DMS 273 (cell line): ENCODE results near the gene ELAVL4.
"Not testable (repeated sequence)": the region's sequence is repeated elsewhere in the genome, so short reads cannot be mapped to it uniquely, and the experiment has no call there.

Source experiments
- DNase-seq: peaks from one replicate; lab custom pipeline; 2025; ENCODE audit not compliant: unreplicated experiment; lab: John Stamatoyannopoulos, UW

ELAVL4 gene

DNA sequence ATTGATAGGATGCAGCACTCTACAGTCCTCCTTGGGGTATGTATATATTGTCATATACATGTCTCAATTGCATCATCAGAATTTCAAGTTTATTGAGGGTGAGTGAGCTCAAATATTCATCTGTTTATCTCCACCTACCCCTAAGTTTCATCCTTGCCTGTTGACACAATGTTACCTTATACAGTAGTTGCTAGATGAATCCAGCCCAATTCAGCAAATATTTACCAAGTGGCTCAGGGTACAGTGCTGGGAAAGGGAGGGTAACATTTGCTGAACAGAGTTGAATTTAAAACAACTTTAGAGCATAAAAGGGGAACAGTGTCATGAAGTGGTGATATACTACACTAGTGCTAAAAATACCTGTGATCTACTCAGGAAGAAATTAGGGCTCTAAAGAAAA is 14.4 kb downstream of the ELAVL4 start:
- no peak for DNase-seq

GRCh38 chr1:50126927-50127715 is 18.4 kb downstream of the ELAVL4 start:
- no peak for DNase-seq

DNA sequence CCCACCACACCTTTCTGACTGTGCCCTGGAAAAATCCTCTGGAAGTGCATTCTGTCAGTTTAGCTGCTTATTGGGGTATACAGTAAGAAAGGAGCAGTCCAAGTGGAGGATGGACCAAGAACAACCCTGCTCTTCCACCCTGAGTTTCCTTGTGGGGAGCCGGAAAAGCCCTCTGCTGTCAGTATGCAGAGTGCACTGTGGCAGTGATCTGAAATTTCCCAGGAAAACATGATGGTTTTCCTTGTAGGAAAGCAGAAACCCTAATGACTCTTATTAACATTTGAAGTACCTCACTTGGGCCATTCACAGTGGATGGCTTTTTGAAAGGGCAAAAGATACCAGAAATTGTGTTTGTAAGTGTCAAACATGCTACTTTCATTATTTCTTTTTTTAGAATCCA is 20.5 kb downstream of the ELAVL4 start:
- DNase-seq: no peak

GRCh38 chr1:50132347-50132894 is 23.7 kb downstream of the ELAVL4 start:
- no peak for DNase-seq

GRCh38 chr1:50135716-50136115 is 27.0 kb downstream of the ELAVL4 start:
- DNase-seq: no peak

DNA sequence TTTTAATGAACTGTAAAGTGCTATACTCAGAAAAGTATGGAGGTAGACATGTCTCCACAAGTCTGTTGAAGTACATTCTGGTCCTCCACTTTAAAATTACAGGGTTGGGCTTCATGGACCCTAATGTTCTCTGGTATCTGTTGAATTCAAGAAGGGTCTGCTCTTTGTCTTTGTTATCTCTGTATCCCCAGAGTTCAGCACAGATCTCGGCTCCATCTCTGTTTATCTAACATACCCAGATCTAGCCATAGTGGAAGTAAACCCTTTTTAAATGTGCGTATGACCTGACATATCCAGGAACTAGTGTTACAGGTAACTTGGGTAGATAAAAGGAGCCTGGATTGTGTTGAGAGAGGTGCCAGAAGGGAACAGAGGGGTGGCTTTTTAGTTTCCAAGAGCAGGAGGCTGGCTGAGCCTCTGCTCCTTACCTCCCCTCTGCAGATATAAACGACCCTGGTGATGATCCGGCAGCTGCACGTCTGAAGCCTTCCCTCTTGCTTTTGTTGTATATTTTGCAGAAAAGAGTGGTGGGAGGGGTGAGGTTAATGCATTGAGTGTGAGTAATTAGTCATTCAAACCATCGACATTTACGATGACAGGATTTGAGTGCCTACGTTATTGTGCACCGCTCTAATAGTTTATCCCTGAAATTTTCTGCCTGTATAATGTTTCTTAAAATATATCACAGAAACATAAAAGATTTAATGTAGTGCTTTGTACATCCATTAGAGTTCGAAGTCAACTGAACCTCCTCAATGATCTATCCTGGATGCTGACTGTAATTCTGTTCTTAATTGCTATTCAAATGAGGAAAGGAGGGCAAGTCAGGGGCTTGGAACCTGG is 30.8 kb downstream of the ELAVL4 start:
- peak; percentile 64 for DNase-seq

DNA sequence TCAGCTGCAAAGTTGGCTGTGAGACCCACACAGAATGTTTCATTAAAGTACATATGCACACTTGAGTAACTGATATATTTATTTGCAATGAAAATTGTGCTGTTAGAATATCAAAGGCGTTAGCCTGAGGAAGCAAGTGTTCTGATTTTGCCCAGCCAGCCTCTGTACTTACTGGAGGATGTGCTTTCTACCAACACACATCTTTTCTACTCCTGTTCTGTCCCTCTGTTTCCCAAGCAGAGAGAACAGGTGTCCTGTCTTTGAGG is 31.4 kb downstream of the ELAVL4 start:
- no peak for DNase-seq

GRCh38 chr1:50147191-50147850 is 38.6 kb downstream of the ELAVL4 start:
- no peak for DNase-seq

DNA sequence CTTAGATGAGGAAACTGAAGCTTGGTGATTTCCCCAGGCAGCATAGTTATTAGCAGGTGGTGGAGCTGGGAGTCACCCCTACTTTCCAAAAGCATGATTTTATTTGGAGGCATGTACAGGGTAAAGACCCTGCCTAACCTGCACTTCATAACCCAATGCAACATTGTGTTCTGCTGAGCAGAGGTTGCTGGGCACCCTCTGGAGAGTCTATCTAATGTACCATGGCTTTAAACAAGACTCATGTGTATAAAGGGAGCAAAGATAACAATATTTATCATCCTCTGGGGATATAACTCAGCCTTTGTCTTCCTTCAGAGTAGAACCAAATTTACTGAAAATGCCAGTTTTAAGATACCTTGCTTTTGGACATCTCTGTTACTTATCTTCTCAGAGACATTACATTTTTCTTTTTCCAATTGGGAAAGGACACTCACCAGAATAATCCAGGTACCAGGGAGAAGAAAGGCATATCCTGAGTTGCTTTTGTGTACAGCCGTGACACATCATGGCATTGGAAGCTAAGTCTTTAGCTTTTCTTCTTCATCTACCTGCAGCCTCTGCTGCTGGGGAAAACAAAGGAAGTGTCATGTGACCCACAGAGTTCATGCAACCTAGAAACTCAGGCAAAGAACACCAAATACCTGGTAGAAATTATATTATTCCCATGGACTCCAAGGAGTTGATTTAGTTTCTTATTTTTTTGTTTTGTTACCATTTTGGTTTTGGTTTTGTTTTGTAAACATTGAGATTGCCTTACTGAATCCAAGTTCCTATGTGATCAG is 39.6 kb downstream of the ELAVL4 start:
- no peak for DNase-seq

DNA sequence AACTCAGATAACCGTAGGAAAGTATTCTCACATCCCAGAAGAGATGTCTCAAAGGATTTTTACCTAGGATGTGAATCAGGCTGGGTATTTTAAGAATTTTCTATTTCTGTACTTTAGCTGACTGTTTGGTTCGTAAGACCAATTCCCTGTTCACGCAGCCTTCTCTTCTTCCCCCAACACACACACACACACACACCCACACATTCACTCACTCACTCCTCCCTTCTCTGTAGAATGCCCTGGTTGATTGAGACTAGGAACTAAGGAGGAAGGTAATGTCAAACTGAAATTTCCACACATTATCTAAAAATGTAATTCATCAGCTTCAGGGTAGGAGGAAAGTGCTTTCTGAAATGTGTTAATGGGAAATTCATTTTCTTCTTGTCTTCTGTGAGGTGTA is 43.5 kb downstream of the ELAVL4 start:
- no peak for DNase-seq

GRCh38 chr1:50155541-50155940 is 46.8 kb downstream of the ELAVL4 start:
- DNase-seq: no peak

DNA sequence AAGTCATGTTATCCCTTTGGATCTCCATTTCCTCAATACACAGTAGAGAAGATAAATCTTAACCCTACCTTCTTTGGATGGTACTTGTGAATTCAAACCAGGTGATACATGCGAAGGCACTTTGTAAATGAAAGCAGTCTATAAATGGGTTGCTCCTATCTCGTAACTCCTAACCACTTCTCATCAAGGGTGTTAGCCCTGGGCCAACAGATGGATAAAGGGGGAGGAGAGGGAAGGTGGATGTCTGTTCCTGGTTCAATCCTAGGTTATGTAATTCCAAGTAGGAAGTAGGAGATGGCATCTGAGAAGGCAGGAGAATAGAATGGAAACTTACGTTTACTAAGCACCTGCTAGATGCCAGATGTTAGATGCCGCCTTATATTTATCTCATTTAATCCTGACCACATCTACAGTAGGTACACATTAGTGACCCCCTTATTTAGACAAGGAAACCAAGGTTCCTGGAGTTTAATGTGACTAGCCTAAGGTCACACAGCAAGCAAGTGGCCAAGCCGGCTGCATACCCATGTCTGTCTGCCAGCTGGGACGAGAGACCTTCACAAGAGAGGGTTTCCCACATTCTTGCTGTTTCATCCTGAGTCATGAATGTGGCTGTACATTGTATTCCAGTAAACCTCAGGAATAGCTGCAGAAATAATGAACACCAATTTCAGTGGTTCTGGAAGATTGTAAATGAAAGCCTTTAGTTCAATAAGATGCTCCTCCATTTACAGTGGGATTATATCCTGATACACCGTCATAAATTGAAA is 47.7 kb downstream of the ELAVL4 start:
- DNase-seq: no peak

GRCh38 chr1:50157306-50157941 is 48.7 kb downstream of the ELAVL4 start:
- DNase-seq: no peak

- DNase-seq: no peak
Measured at GRCh38 chr1:50158421-50158820, 49.7 kb downstream of the ELAVL4 start.

GRCh38 chr1:50163680-50164079 is 55.0 kb downstream of the ELAVL4 start:
- no peak for DNase-seq

- not testable (repeated sequence) for DNase-seq
Measured at GRCh38 chr1:50166351-50166750, 57.6 kb downstream of the ELAVL4 start.

GRCh38 chr1:50172299-50172698 is 63.6 kb downstream of the ELAVL4 start:
- no peak for DNase-seq

- DNase-seq: no peak
Measured at GRCh38 chr1:50174101-50174500, 65.4 kb downstream of the ELAVL4 start.

- DNase-seq: no peak
Measured at GRCh38 chr1:50175719-50176639, 67.3 kb downstream of the ELAVL4 start.
